Measurements from ENCODE around the gene IGHMBP2.

IGHMBP2 gene

GRCh38 chr11:68904248-68904847 lies 657 bp downstream of the IGHMBP2 start:
- Histone ChIP-seq H2AFZ (peak overlapping the region; percentile 91), H3K36me3 (ENCODE audit: control insufficient read depth, insufficient read depth, low read length) (no peaks in the 10 kb centered on the region), H3K27me3 (ENCODE audit: control insufficient read depth, insufficient read depth, low read length) (no peaks in the 10 kb centered on the region), H3K9me3 (ENCODE audit: control insufficient read depth, low read length) (no peaks in the 10 kb centered on the region), H3K27ac (peak overlapping the region; percentile 71), H3K79me2 (peaks cover 18% of the 10 kb centered on the region), H3K4me2 (ENCODE audit: low read length) (peak overlapping the region; percentile 72), H3K4me1 (peaks cover 5% of the 10 kb centered on the region), H3K9ac (peak overlapping the region; percentile 67), H3K4me3 (ENCODE audit: low read depth, low read length) (peak overlapping the region; percentile 94)
- TF ChIP-seq, protein P1, sequence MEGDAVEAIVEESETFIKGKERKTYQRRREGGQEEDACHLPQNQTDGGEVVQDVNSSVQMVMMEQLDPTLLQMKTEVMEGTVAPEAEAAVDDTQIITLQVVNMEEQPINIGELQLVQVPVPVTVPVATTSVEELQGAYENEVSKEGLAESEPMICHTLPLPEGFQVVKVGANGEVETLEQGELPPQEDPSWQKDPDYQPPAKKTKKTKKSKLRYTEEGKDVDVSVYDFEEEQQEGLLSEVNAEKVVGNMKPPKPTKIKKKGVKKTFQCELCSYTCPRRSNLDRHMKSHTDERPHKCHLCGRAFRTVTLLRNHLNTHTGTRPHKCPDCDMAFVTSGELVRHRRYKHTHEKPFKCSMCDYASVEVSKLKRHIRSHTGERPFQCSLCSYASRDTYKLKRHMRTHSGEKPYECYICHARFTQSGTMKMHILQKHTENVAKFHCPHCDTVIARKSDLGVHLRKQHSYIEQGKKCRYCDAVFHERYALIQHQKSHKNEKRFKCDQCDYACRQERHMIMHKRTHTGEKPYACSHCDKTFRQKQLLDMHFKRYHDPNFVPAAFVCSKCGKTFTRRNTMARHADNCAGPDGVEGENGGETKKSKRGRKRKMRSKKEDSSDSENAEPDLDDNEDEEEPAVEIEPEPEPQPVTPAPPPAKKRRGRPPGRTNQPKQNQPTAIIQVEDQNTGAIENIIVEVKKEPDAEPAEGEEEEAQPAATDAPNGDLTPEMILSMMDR (IDR thresholded peaks at IDR 0.05): no peak

DNA sequence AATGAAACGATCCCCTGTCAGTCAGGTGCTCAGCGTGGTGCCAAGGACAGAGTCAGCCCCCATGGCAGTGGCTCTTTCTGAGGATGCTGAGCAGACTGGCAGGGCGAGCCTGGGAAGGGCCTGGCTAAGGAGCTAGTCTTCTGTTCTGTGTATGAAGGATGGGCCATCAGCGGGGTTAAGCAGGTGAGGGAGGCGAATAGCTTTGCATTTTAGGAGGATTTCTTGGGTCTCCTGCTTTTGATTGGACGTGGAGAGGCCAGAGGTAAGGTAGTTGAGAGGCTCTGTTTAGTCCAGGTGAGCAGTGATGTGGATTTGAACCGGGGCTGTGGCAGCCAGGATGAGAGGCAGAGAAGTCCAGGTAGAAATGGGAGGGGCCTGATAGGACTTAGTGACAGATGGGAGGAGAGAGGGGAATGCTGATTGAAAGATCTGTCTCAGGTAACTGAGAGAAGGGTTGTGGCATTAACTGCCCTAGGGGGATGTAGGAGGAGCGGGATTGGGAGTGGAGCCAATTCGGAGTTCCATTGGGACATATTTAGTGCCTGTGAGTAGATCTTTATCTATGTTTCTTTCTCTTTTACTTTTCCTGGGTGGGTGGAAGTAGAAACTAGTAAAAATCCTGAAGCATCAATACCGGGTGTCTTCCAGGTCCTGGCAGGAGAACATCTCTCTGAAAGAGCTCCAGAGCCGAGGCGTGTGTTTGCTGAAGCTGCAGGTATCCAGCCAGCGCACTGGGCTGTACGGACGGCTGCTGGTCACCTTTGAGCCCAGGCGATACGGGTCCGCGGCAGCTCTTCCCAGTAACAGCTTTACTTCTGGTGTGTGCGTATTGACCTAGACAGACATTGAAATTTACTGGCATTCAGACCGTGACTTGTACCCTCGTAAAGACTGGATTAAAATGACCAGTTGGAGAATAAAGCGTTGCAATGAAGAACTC lies 2.0 kb downstream of the IGHMBP2 start:
- no peak overlapping the region for H3K27ac ChIP-seq
- H2AFZ ChIP-seq: no peak overlapping the region
- peaks cover 18% of the 10 kb centered on the region for H3K79me2 ChIP-seq
- H3K4me1 ChIP-seq: peaks cover 5% of the 10 kb centered on the region
- no peaks in the 10 kb centered on the region for H3K9me3 ChIP-seq (ENCODE audit: control insufficient read depth, low read length)
- no peaks in the 10 kb centered on the region for H3K27me3 ChIP-seq (ENCODE audit: control insufficient read depth, insufficient read depth, low read length)
- no peak overlapping the region for H3K4me3 ChIP-seq (ENCODE audit: low read depth, low read length)
- TF ChIP-seq, protein P1 (IDR thresholded peaks at IDR 0.05): no peak
- no peak overlapping the region for H3K4me2 ChIP-seq (ENCODE audit: low read length)
- no peaks in the 10 kb centered on the region for H3K36me3 ChIP-seq (ENCODE audit: control insufficient read depth, insufficient read depth, low read length)
- H3K9ac ChIP-seq: no peak overlapping the region

DNA sequence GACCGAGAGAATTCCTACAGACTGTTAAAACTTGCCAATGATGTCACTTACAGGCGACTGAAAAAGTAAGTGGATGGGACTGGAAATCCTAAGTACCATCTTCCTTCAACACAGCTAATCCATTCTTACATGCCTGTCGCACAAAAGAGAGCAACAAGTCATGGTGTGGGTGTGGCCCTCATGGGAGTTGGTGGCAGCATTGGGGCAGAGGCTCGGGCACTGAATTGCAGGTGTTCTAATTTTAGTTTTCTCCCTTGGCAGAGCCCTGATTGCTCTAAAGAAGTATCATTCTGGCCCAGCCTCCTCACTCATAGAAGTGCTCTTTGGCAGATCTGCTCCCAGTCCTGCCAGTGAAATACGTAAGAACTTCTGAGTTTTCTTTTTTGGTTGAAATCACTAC lies 4.6 kb downstream of the IGHMBP2 start:
- TF ChIP-seq, protein P1 (IDR thresholded peaks at IDR 0.05): no peak
- Histone ChIP-seq H3K4me1 (no peaks in the 10 kb centered on the region), H3K9ac (no peak overlapping the region), H3K4me2 (ENCODE audit: low read length) (no peak overlapping the region), H3K4me3 (ENCODE audit: low read depth, low read length) (no peak overlapping the region), H2AFZ (no peak overlapping the region), H3K9me3 (ENCODE audit: control insufficient read depth, low read length) (no peaks in the 10 kb centered on the region), H3K79me2 (peaks cover 12% of the 10 kb centered on the region), H3K27me3 (ENCODE audit: control insufficient read depth, insufficient read depth, low read length) (no peaks in the 10 kb centered on the region), H3K27ac (no peak overlapping the region), H3K36me3 (ENCODE audit: control insufficient read depth, insufficient read depth, low read length) (no peaks in the 10 kb centered on the region)

GRCh38 chr11:68910965-68911364 lies 7.3 kb downstream of the IGHMBP2 start:
- H3K27me3 ChIP-seq (ENCODE audit: control insufficient read depth, insufficient read depth, low read length): no peaks in the 10 kb centered on the region
- TF ChIP-seq, protein P1 (IDR thresholded peaks at IDR 0.05): no peak
- H3K79me2 ChIP-seq: peaks cover 2% of the 10 kb centered on the region
- no peak overlapping the region for H3K9ac ChIP-seq
- H3K9me3 ChIP-seq (ENCODE audit: control insufficient read depth, low read length): no peaks in the 10 kb centered on the region
- no peaks in the 10 kb centered on the region for H3K36me3 ChIP-seq (ENCODE audit: control insufficient read depth, insufficient read depth, low read length)
- no peak overlapping the region for H3K27ac ChIP-seq
- no peak overlapping the region for H3K4me3 ChIP-seq (ENCODE audit: low read depth, low read length)
- no peak overlapping the region for H2AFZ ChIP-seq
- no peak overlapping the region for H3K4me2 ChIP-seq (ENCODE audit: low read length)
- no peaks in the 10 kb centered on the region for H3K4me1 ChIP-seq

Measured in parathyroid adenoma (tissue), 2 donors.